ENCODE data around the gene CHN2.

Gene CHN2

DNA sequence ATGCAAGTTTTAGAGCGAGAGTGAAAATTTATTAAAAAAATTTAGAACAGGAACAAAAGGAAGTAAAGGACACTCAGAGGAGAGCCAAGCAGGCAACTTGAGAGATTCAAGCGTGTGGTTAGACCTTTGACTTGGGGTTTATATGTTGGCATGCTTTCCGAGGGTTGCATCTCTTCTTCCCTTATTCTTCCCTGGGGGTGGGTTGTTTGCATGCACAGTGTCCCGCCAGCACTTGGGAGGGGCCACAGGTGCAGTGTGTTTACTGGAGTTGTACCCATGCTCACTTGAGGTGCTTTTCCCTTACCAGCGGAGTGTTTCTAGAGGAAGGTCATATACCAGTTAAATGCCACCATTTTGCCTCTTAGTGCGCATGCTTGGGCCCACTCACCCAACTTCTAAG lies 96.3 kb downstream of the CHN2 start:
- TF ChIP-seq, protein P1, sequence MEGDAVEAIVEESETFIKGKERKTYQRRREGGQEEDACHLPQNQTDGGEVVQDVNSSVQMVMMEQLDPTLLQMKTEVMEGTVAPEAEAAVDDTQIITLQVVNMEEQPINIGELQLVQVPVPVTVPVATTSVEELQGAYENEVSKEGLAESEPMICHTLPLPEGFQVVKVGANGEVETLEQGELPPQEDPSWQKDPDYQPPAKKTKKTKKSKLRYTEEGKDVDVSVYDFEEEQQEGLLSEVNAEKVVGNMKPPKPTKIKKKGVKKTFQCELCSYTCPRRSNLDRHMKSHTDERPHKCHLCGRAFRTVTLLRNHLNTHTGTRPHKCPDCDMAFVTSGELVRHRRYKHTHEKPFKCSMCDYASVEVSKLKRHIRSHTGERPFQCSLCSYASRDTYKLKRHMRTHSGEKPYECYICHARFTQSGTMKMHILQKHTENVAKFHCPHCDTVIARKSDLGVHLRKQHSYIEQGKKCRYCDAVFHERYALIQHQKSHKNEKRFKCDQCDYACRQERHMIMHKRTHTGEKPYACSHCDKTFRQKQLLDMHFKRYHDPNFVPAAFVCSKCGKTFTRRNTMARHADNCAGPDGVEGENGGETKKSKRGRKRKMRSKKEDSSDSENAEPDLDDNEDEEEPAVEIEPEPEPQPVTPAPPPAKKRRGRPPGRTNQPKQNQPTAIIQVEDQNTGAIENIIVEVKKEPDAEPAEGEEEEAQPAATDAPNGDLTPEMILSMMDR (IDR thresholded peaks at IDR 0.05; ENCODE audit: borderline replicate concordance, insufficient read depth, low read depth, low read length): no peak
- no peak overlapping the region for H3K4me3 ChIP-seq (ENCODE audit: low read depth, low read length)

DNA sequence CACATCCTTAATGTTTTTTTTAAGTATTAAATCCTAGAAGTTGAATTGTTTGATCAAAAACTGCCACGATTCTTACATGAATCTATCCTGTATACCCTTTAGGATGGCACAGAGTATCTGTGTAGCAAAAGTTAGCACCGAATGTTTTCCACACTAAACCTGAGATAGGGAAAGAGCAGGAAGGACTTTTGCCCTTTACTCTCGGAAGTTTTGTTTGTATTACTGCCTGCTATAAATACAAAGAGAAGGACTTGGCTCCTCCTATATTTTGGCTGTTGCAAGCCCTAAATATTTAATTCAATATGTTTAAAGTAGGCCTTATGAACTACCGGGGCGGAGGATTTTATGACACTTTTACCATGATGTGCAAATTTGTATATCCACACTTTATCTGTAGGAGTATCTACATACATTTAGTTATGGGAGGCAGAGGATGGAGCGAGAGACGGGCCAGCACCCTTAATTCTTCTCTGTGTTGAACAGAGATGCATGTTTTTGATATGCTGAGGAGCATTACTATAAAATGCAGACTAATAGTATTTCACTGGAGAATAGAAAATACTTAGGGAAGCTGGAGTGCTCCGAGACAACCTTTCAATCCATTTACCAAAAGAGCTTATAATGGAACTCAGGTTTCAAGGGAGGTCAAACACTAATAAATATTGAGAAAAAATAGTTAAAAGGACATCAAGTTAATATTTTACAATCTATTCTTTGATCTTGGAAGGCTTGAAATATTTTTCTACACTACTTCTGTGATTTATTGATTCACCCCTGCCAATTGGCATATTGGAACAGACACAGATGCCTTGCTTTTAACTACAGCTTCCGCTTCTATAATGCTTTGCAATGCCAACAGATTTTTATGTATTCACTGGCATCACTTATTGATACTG lies 97.4 kb downstream of the CHN2 start:
- TF ChIP-seq, protein P1 (IDR thresholded peaks at IDR 0.05; ENCODE audit: borderline replicate concordance, insufficient read depth, low read depth, low read length): no peak

DNA sequence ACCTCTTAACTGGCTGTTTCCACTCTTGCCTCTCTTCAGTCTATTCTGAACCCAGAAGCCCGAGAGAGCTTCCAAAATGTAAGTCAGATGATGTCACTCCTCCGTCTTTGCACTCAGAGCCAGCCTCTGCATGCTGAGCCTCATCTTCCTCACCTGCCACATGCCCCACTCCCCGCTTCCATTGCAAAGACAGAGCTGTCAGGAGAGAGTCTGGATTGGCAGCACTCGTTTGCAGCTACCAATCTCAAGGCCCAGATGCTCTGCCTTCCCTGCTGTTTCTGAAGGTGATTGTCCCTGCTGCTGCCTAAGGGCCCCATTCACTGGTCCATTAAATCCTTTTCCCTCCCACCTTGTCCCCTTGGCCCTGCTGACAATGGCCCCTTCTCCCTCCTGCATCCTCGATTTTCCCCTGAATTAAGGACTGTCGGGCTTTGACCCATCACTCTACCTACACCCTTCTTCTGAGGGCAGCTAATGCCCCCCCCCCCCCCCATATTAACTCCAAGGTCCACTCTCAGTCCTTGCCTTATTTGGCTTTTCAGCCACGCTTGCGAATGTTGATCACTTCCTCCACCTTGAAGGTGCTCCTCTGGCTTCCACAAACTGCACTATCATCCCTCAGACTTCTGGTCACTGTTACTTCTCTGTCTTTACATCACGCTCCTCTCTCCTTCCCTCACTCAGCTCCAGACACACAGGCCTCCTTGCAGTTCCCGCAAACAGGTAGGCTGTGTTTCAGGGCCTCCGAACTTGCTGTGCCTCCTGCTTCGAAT lies 98.5 kb downstream of the CHN2 start:
- TF ChIP-seq, protein P1 (IDR thresholded peaks at IDR 0.05; ENCODE audit: borderline replicate concordance, insufficient read depth, low read depth, low read length): no peak
- H3K4me3 ChIP-seq (ENCODE audit: low read depth, low read length): no peak overlapping the region

More for the DNA sequence above, 97.4 kb downstream of the CHN2 start:
- no peak overlapping the region for H3K4me3 ChIP-seq (ENCODE audit: low read depth, low read length)

DNA sequence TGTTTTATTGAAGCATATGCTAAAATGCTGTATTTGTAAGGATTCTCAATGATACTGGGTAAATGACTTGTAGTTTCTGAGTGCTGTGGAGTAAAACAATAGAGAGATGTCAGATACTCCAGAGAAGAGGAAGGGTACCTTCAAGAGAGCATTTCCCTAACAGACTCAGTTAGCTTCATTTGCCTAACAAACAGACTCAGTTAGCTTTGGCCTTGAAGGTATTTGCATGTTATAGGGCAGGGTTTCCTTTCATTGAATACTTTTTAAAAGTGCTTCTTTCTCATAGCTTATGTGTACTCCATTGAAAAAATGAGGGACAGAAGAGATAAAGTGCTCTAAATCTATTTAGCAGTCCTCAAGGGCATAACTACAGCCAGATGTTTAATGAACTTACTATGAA lies 101.8 kb downstream of the CHN2 start:
- no peak overlapping the region for H3K4me3 ChIP-seq (ENCODE audit: low read depth, low read length)
- TF ChIP-seq, protein P1 (IDR thresholded peaks at IDR 0.05; ENCODE audit: borderline replicate concordance, insufficient read depth, low read depth, low read length): no peak

DNA sequence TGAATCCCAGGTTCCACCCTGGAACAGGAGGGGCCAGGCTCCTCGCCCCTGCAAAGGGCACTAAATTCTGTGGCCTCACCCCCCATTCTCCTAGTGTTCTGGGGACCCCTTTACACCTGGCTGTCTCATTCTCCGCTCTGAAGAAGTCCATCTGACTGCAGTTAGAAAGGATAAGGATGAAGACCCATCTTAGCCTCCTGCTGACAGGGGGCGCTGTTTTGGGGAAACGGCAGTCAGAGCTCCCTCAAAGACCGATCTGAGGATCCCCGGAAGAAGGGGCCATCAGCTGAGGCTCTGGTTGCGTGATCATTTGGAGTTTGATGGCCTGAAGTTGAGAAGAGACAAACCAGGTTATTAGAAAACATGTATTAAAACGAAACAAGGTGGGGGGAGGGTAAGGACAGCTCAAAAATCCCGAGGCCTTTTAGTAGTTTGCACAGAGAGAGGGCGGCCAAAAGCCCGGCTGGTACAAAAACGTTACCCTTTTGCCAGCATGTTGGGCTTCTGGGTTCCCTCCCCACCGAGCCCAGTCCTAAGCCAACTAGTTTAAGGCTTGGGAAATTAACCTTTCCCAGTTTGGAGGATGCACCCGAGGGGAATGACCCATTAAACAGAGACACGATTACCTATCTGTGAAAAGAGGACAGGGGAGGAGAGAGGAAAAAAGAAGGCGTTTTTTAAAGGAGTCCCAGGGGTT lies 102.8 kb downstream of the CHN2 start:
- no peak overlapping the region for H3K4me3 ChIP-seq (ENCODE audit: low read depth, low read length)

DNA sequence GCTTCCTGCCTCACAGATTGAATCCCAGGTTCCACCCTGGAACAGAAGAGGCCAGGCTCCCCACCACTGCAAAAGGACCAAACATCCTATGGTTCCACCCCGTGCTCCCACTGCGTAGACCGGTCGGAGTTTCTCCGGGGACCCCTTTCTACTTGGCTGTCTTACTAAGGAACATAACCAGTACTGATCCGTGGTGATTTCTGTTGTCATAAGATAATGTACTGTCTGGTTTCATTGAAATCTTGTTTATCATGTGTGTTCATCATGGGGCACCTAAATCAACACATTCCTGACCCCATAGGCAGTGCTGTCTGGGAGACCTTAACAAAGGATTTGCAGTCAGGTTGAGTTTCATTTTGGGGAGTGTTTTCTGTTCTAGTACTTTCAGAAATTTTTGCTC lies 104.5 kb downstream of the CHN2 start:
- no peak overlapping the region for H3K4me3 ChIP-seq (ENCODE audit: low read depth, low read length)
- TF ChIP-seq, protein P1 (IDR thresholded peaks at IDR 0.05; ENCODE audit: borderline replicate concordance, insufficient read depth, low read depth, low read length): no peak

More for the DNA sequence above, 102.8 kb downstream of the CHN2 start:
- TF ChIP-seq, protein P1 (IDR thresholded peaks at IDR 0.05; ENCODE audit: borderline replicate concordance, insufficient read depth, low read depth, low read length): peak; percentile 41; the same call in 1 of the 2 replicates
